ENCODE results near the gene PAOX.
"Not testable (repeated sequence)": the region's sequence is repeated elsewhere in the genome, so short reads cannot be mapped to it uniquely, and the experiment has no call there.

Gene PAOX

GRCh38 chr10:133375357-133376115, 3.5 kb upstream of the PAOX start:
- H3K4me1 ChIP-seq (ENCODE audit: control insufficient read depth in 2 of 2, insufficient read depth in 2 of 2, low read length in 2 of 2) = peaks cover 24 to 26% of the 10 kb centered on the region in 2 donors
- H3K27ac ChIP-seq (ENCODE audit: low read depth in 2 of 2, low read length in 2 of 2) = no peak overlapping the region
- H3K9me3 ChIP-seq (ENCODE audit: control insufficient read depth in 2 of 2, low read length in 2 of 2) = no peaks in the 10 kb centered on the region
- no peaks in the 10 kb centered on the region for H3K27me3 ChIP-seq (ENCODE audit: control insufficient read depth in 2 of 2, insufficient read depth in 2 of 2, low read length in 2 of 2)
- H3K9ac ChIP-seq (ENCODE audit: low read depth in 1 of 2, low read length in 2 of 2) = no peak overlapping the region
- peaks cover 2 to 3% of the 10 kb centered on the region in 2 donors for H3K36me3 ChIP-seq (ENCODE audit: control insufficient read depth in 2 of 2, insufficient read depth in 2 of 2, low read length in 2 of 2)
- H3K4me3 ChIP-seq (ENCODE audit: low read length in 2 of 2) = no peak overlapping the region

- not testable (repeated sequence) for H3K4me3 ChIP-seq (ENCODE audit: low read length in 2 of 2); H3K9ac ChIP-seq (ENCODE audit: low read depth in 1 of 2, low read length in 2 of 2); H3K27ac ChIP-seq (ENCODE audit: low read depth in 2 of 2, low read length in 2 of 2); H3K27me3 ChIP-seq (ENCODE audit: control insufficient read depth in 2 of 2, insufficient read depth in 2 of 2, low read length in 2 of 2); H3K36me3 ChIP-seq (ENCODE audit: control insufficient read depth in 2 of 2, insufficient read depth in 2 of 2, low read length in 2 of 2); H3K9me3 ChIP-seq (ENCODE audit: control insufficient read depth in 2 of 2, low read length in 2 of 2)
- H3K4me1 ChIP-seq (ENCODE audit: control insufficient read depth in 2 of 2, insufficient read depth in 2 of 2, low read length in 2 of 2) = peaks cover 24 to 26% of the 10 kb centered on the region in 2 donors
These were observed 2.9 kb upstream of the PAOX start for GRCh38 chr10:133376183-133376582.

DNA sequence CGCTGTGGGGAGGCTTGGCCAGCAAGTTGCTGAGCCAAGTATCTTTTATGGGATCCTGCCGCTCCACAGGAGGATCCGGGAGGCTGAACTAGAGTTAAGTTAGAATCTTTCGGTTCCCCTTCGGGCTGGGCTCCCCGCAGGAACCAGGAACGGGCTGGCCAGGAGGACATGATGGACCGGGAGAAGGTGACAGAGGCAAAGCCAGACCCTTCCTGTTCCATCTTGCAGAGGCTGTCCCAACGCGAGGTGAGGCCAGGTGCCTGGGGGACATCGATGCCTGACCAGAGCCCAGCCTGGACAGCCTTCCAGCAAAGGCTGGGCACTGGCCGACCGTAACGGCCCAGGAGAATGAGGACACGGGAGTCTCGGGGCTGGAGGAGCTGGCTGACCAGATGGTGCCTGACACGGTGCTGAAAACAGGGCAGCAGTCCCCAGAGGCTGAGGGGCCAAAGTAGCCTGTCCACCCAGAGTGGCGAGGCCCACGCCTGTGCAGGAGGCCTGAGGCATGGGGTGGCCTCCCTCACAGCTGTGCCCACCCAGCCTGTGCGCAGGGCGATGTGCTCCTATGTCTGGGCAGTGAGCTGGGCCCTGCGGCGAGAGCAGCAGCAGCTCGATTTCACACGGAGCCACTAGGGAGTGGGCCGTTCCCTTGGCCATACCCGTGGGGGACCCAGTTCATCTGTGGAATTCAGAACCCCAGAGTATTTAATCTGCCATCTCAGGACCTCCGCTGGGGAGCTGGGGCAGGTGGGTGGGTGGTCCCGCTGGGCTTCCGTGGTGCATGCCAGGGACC, 1.8 kb upstream of the PAOX start:
- peak overlapping the region in 1 of 2 donors; percentile 74 for H3K4me3 ChIP-seq (ENCODE audit: low read length in 2 of 2)
- no peaks in the 10 kb centered on the region for H3K27me3 ChIP-seq (ENCODE audit: control insufficient read depth in 2 of 2, insufficient read depth in 2 of 2, low read length in 2 of 2)
- no peaks in the 10 kb centered on the region for H3K9me3 ChIP-seq (ENCODE audit: control insufficient read depth in 2 of 2, low read length in 2 of 2)
- no peak overlapping the region for H3K27ac ChIP-seq (ENCODE audit: low read depth in 2 of 2, low read length in 2 of 2)
- H3K9ac ChIP-seq (ENCODE audit: low read depth in 1 of 2, low read length in 2 of 2) = no peak overlapping the region
- H3K36me3 ChIP-seq (ENCODE audit: control insufficient read depth in 2 of 2, insufficient read depth in 2 of 2, low read length in 2 of 2) = peaks cover 0 to 2% of the 10 kb centered on the region in 2 donors
- H3K4me1 ChIP-seq (ENCODE audit: control insufficient read depth in 2 of 2, insufficient read depth in 2 of 2, low read length in 2 of 2) = peaks cover 21 to 23% of the 10 kb centered on the region in 2 donors

DNA sequence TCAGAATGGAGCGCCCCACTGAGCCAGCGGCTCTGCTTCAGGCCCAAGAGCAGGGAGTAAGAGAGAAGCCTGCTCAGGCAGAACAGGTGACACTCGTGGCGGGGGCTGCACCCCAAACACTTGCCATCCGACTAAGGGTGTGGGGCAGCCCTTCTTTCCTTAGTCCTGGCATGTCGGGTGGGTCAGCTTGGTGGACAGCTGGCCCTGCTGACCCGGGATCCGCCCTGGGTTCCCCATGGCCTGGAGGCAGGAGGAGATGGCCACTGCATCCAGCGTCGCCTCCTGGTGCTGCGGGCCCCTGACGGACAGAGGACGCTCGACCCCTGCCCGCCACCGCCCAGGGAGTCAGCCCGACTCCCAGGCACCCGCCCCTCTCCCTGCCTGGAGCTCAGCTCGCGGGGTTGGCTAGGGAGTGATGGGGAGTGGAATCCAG, 1.2 kb upstream of the PAOX start:
- Histone ChIP-seq H3K36me3 (ENCODE audit: control insufficient read depth in 2 of 2, insufficient read depth in 2 of 2, low read length in 2 of 2) (peaks cover 0 to 2% of the 10 kb centered on the region in 2 donors), H3K9me3 (ENCODE audit: control insufficient read depth in 2 of 2, low read length in 2 of 2) (no peaks in the 10 kb centered on the region), H3K27ac (ENCODE audit: low read depth in 2 of 2, low read length in 2 of 2) (peak overlapping the region; percentile 76 to 86), H3K27me3 (ENCODE audit: control insufficient read depth in 2 of 2, insufficient read depth in 2 of 2, low read length in 2 of 2) (no peaks in the 10 kb centered on the region), H3K4me1 (ENCODE audit: control insufficient read depth in 2 of 2, insufficient read depth in 2 of 2, low read length in 2 of 2) (peaks cover 20 to 22% of the 10 kb centered on the region in 2 donors), H3K4me3 (ENCODE audit: low read length in 2 of 2) (peak overlapping the region; percentile 74 to 82), H3K9ac (ENCODE audit: low read depth in 1 of 2, low read length in 2 of 2) (peak overlapping the region; percentile 70 to 80)

GRCh38 chr10:133378251-133379096, 588 bp upstream of the PAOX start:
- Histone ChIP-seq H3K9ac (ENCODE audit: low read depth in 1 of 2, low read length in 2 of 2) (peak overlapping the region; percentile 70 to 80), H3K4me3 (ENCODE audit: low read length in 2 of 2) (peak overlapping the region; percentile 74 to 82), H3K36me3 (ENCODE audit: control insufficient read depth in 2 of 2, insufficient read depth in 2 of 2, low read length in 2 of 2) (peaks cover 0 to 2% of the 10 kb centered on the region in 2 donors), H3K27me3 (ENCODE audit: control insufficient read depth in 2 of 2, insufficient read depth in 2 of 2, low read length in 2 of 2) (no peaks in the 10 kb centered on the region), H3K9me3 (ENCODE audit: control insufficient read depth in 2 of 2, low read length in 2 of 2) (no peaks in the 10 kb centered on the region), H3K27ac (ENCODE audit: low read depth in 2 of 2, low read length in 2 of 2) (peak overlapping the region; percentile 76 to 86), H3K4me1 (ENCODE audit: control insufficient read depth in 2 of 2, insufficient read depth in 2 of 2, low read length in 2 of 2) (peaks cover 20 to 22% of the 10 kb centered on the region in 2 donors)

- peak overlapping the region in 1 of 2 donors; percentile 72 for H3K9ac ChIP-seq (ENCODE audit: low read depth in 1 of 2, low read length in 2 of 2)
- peak overlapping the region; percentile 65 to 74 for H3K4me3 ChIP-seq (ENCODE audit: low read length in 2 of 2)
- H3K9me3 ChIP-seq (ENCODE audit: control insufficient read depth in 2 of 2, low read length in 2 of 2) = no peaks in the 10 kb centered on the region
- no peaks in the 10 kb centered on the region for H3K27me3 ChIP-seq (ENCODE audit: control insufficient read depth in 2 of 2, insufficient read depth in 2 of 2, low read length in 2 of 2)
- H3K27ac ChIP-seq (ENCODE audit: low read depth in 2 of 2, low read length in 2 of 2) = peak overlapping the region in 1 of 2 donors; percentile 52
- H3K36me3 ChIP-seq (ENCODE audit: control insufficient read depth in 2 of 2, insufficient read depth in 2 of 2, low read length in 2 of 2) = peaks cover 3 to 6% of the 10 kb centered on the region in 2 donors
- H3K4me1 ChIP-seq (ENCODE audit: control insufficient read depth in 2 of 2, insufficient read depth in 2 of 2, low read length in 2 of 2) = peaks cover 13 to 14% of the 10 kb centered on the region in 2 donors
These were observed 972 bp downstream of the PAOX start for GRCh38 chr10:133379801-133380666.

DNA sequence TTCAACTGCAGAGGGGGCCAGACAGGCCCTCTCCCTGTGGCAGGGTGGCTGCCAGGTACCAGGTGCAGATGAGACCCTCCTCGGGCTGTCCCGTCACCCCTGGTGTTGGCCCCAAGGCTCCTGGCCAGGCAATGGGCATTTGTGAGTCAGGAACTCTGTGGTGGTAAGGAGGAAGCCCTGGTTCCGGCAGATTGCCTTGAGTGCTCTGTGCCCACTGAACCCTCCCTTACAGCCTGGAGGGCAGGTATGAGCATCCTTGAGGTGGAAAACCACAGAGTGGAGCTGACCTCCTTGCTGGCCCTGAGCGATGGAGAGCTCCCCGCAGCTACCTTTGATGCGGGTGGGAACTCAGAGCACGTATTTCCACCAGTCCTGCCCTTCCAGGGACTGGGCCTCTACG, 2.0 kb downstream of the PAOX start:
- Histone ChIP-seq H3K9me3 (ENCODE audit: control insufficient read depth in 2 of 2, low read length in 2 of 2) (no peaks in the 10 kb centered on the region), H3K36me3 (ENCODE audit: control insufficient read depth in 2 of 2, insufficient read depth in 2 of 2, low read length in 2 of 2) (peaks cover 3 to 6% of the 10 kb centered on the region in 2 donors), H3K27ac (ENCODE audit: low read depth in 2 of 2, low read length in 2 of 2) (no peak overlapping the region), H3K9ac (ENCODE audit: low read depth in 1 of 2, low read length in 2 of 2) (no peak overlapping the region), H3K27me3 (ENCODE audit: control insufficient read depth in 2 of 2, insufficient read depth in 2 of 2, low read length in 2 of 2) (no peaks in the 10 kb centered on the region), H3K4me3 (ENCODE audit: low read length in 2 of 2) (no peak overlapping the region), H3K4me1 (ENCODE audit: control insufficient read depth in 2 of 2, insufficient read depth in 2 of 2, low read length in 2 of 2) (peaks cover 13 to 14% of the 10 kb centered on the region in 2 donors)

GRCh38 chr10:133383551-133383950, 4.5 kb downstream of the PAOX start:
- Histone ChIP-seq H3K36me3 (ENCODE audit: control insufficient read depth in 2 of 2, insufficient read depth in 2 of 2, low read length in 2 of 2) (peaks cover 3 to 6% of the 10 kb centered on the region in 2 donors), H3K4me1 (ENCODE audit: control insufficient read depth in 2 of 2, insufficient read depth in 2 of 2, low read length in 2 of 2) (peaks cover 5% of the 10 kb centered on the region in 2 donors), H3K4me3 (ENCODE audit: low read length in 2 of 2) (no peak overlapping the region), H3K9ac (ENCODE audit: low read depth in 1 of 2, low read length in 2 of 2) (no peak overlapping the region), H3K27ac (ENCODE audit: low read depth in 2 of 2, low read length in 2 of 2) (no peak overlapping the region), H3K27me3 (ENCODE audit: control insufficient read depth in 2 of 2, insufficient read depth in 2 of 2, low read length in 2 of 2) (no peaks in the 10 kb centered on the region), H3K9me3 (ENCODE audit: control insufficient read depth in 2 of 2, low read length in 2 of 2) (no peaks in the 10 kb centered on the region)

DNA sequence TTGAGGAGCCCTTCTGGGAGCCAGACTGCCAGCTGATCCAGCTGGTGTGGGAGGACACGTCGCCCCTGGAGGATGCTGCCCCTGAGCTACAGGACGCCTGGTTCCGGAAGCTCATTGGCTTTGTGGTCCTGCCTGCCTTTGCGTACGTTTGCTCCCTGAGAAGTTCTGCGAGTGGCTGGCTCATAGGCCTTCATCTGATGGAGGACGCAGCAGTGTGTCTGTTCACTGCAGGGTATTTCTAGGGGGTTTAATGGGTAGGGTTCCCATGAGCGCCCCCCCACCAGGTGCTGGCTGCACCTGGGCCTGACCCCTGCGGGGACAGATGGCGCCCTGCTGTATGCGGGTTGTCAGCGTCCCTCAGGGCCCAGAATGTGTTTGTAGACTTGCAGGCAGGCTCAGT, 5.0 kb downstream of the PAOX start:
- Histone ChIP-seq H3K27me3 (ENCODE audit: control insufficient read depth in 2 of 2, insufficient read depth in 2 of 2, low read length in 2 of 2) (no peaks in the 10 kb centered on the region), H3K9ac (ENCODE audit: low read depth in 1 of 2, low read length in 2 of 2) (no peak overlapping the region), H3K9me3 (ENCODE audit: control insufficient read depth in 2 of 2, low read length in 2 of 2) (no peaks in the 10 kb centered on the region), H3K4me1 (ENCODE audit: control insufficient read depth in 2 of 2, insufficient read depth in 2 of 2, low read length in 2 of 2) (peaks cover 5% of the 10 kb centered on the region in 2 donors), H3K4me3 (ENCODE audit: low read length in 2 of 2) (no peak overlapping the region), H3K27ac (ENCODE audit: low read depth in 2 of 2, low read length in 2 of 2) (no peak overlapping the region), H3K36me3 (ENCODE audit: control insufficient read depth in 2 of 2, insufficient read depth in 2 of 2, low read length in 2 of 2) (peaks cover 3 to 8% of the 10 kb centered on the region in 2 donors)
